ENCODE measurements around the gene ADARB1.

DNA sequence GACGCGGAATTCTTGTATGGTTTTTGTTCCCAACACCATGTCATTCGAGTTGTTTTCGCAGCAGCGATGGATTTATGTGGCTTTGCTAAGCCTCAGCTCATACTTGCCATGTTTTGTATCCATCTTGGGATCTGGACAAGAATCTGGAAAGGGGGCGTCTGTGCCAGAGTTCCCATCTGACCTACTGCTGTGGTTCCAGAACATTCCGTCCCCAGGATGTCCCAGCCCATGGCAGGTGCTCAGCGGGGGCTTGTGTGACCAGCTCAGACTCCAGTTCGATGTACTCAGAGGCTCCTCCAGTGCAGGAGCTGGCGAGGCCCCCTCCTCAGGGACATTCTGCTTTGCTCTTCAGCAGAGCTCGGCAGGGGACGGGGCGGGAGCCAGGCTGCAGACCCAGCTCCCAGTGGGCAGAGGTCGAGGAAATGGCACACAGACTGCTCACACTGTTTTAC is 24.0 kb upstream of the ADARB1 start:
- TF ChIP-seq POLR2A (IDR thresholded peaks at IDR 0.05) (no peak), EP300 (IDR thresholded peaks at IDR 0.05) (no peak)
- TF ChIP-seq, protein P1, sequence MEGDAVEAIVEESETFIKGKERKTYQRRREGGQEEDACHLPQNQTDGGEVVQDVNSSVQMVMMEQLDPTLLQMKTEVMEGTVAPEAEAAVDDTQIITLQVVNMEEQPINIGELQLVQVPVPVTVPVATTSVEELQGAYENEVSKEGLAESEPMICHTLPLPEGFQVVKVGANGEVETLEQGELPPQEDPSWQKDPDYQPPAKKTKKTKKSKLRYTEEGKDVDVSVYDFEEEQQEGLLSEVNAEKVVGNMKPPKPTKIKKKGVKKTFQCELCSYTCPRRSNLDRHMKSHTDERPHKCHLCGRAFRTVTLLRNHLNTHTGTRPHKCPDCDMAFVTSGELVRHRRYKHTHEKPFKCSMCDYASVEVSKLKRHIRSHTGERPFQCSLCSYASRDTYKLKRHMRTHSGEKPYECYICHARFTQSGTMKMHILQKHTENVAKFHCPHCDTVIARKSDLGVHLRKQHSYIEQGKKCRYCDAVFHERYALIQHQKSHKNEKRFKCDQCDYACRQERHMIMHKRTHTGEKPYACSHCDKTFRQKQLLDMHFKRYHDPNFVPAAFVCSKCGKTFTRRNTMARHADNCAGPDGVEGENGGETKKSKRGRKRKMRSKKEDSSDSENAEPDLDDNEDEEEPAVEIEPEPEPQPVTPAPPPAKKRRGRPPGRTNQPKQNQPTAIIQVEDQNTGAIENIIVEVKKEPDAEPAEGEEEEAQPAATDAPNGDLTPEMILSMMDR (IDR thresholded peaks at IDR 0.05), result no peak

All from ovary (tissue), 3 donors.